GM18868 (cell line): ENCODE results near the gene FBXL13.
"Not testable (repeated sequence)": the region's sequence is repeated elsewhere in the genome, so short reads cannot be mapped to it uniquely, and the experiment has no call there.

Experiments
- ATAC-seq: cut with Tn5 transposase; IDR thresholded peaks from one replicate; pipeline ENCODE4 v1.9.1; 2021; ENCODE audit warnings: mild to moderate bottlenecking, moderate library complexity; ENCODE audit not compliant: unreplicated experiment

Gene FBXL13

DNA sequence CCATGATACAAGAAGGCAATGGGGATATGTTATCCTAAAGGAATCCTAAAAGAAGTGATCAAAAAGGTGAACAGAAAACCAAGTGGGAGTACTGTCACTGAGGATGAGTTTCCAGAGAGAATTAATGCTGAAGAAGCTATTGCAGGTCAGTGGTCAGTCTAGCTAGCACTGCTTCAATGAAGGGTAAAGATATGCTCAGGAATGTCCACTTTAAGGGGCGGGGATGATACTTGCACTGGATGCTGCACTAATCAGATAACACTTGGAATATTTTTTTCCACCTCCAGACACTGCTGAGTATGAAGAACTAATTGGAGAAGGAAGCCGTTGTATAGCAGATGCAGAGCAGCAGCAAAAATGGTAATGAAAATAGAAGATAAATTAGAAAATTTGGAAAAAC lies 86.5 kb downstream of the FBXL13 start:
- no peak for ATAC-seq

DNA sequence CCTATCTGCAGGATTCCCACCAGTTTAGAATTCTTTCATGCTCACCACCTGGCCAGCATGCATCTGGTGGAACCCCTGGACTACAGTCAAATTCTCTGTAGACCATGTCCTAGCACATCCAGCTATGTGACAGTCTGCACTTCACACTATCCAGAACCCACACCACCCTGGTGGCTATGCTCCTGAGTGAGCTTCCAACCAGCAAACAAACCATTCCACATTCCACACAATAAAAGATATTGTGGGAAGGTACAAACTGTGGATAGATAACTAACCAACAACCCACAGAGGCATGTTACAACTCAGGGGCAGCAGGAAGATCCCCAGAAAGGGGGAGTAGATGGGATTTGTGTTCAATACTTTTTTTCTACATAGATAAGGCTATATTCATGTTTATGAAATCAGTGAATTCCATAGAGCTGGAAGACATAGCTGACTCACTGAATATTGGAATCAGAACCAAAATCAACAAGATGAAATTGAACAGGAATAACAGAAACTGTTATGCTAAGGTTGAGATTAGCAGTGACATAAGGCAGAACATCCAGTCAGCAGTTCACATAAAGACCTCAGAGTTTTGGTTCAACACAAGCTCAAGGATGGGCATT lies 89.3 kb downstream of the FBXL13 start:
- ATAC-seq = no peak

DNA sequence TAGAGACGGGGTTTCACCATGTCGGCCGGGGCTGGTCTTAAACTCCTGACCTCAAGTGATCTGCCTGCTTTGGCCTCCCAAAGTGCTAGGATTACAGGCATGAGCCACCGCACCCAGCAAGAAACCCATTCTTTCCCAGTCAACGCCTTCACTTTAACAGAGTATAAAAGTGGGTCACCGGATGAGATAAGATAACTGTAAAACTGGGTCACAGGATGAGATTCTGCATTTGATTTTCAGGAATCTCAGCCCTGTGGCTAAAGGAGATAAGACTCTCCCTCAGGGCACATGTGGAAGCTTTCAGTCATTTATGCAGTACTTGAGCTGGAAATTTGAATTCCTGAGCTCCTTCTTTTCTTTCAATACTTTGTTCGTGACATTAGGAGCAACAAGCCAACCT lies 91.0 kb downstream of the FBXL13 start:
- ATAC-seq = no peak

DNA sequence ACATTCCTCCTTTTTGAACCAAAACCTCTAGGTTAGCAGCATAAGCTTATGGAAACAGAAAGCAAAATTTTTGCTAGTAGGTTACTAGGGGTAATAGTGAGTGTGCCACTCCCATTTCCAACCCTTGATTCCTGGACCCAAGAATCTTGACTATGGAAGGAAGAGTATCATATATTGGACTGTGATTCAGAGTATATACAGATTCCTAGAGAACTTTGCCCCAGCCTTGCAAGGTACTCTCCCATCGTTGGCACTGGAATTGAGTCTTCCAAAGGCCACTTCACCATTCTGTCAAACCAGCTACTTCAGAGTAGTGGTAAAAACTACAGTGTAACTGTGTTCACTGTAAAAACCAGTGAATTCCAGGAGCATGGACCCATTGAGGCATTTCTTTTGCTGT lies 92.4 kb downstream of the FBXL13 start:
- no peak for ATAC-seq

DNA sequence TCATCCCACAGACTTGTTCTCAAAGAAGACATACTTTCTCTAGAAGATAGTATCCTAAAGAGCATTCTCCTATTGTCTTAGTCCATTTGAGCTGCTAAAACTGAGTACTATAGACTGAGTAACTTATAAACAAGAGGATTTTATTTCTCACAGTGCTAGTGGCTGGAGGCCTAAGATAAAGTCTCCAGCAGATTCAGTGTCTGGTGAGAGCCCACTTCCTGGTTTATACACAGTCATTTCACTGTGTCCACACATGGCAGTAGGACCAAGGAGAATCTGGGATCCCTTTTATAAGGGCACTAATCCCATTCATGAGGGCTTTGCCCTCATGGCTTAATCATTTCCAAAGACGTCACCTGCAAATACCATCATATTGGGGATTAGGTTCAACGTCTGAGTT lies 93.1 kb downstream of the FBXL13 start:
- ATAC-seq = no peak

DNA sequence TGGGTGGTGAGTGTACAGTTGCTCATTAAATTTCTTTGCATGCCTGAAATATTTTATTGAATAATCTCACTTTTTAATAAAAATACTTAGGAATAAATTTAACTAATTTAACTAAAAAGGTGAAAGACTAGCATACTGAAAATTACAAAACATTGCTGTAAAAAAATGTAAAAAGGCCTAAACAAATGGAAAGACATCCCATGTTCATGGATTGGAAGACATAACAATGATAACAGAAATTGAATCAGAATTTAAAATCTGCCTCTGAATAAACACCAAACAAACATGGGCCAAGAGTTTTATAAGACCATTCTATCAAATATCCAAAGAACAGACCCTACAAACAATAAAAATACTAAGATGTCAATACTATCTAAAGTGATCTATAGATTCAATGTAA lies 94.9 kb downstream of the FBXL13 start:
- ATAC-seq = no peak

DNA sequence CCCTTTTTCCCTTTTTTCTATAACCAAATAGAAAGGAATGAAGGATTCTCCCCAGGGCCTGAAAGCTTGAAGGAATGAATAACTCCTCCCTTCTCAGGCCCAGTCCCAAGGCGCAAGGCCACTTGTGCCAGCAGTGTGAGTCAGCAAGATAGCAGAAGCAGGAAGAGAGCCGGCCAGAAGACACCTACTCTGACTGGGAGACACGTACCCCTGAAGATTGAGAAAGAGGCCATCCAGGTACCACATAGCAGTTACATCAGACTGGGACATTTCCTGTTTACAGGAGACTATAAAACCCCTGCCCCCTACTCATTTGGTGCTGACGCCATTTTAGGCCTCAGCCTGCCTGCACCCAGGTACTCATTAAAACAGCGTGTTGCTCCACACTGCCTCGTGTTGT lies 96.3 kb downstream of the FBXL13 start:
- ATAC-seq = no peak

DNA sequence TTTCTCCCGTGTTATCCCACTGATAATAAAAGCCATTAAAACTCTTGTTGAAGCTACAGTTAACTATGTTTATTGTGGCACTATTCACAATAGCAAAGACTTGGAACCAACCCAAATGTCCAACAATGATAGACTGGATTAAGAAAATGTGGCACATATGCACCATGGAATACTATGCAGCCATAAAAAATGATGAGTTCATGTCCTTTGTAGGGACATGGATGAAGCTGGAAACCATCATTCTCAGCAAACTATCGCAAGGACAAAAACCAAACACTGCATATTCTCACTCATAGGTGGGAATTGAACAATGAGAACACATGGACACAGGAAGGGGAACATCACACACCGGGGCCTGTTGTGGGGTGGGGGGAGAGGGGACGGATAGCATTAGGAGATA lies 97.0 kb downstream of the FBXL13 start:
- not testable (repeated sequence) for ATAC-seq

DNA sequence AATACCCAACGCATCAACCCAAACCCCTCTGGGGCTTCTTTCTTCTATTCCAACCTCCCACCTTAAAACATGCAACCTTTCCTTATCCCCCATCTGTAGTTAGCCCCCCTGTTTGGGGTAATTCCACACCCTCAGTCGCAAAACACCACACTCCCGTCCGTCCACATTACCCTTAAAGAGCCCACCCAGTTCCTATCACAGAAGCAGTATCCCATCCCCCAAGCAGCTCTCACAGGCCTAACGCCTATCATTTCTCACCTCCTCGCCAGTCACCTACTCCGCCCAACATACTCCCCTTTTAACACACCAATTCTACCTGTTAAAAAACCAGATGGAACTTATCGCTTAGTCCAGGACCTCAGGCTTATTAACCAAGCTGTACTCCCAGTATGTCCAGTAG lies 98.1 kb downstream of the FBXL13 start:
- no peak for ATAC-seq

DNA sequence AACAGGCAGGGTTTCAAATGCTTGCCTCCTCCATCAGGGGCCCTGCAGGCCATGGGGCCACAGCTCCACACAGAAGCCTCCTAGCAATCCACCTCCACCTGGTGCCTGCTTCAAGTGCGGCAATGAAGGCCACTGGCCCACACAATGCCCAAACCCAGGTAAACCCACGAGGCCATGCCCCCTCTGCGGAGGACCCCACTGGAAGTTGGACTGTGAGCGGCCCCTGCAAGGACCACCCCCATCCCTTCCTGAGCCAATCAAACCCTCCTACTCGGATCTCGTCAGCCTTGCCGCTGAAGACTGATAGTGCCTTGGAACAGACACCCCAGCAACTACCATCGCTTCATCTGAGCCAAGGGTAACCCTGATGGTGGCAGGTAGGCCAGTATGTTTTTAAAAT lies 98.7 kb downstream of the FBXL13 start:
- ATAC-seq = no peak

DNA sequence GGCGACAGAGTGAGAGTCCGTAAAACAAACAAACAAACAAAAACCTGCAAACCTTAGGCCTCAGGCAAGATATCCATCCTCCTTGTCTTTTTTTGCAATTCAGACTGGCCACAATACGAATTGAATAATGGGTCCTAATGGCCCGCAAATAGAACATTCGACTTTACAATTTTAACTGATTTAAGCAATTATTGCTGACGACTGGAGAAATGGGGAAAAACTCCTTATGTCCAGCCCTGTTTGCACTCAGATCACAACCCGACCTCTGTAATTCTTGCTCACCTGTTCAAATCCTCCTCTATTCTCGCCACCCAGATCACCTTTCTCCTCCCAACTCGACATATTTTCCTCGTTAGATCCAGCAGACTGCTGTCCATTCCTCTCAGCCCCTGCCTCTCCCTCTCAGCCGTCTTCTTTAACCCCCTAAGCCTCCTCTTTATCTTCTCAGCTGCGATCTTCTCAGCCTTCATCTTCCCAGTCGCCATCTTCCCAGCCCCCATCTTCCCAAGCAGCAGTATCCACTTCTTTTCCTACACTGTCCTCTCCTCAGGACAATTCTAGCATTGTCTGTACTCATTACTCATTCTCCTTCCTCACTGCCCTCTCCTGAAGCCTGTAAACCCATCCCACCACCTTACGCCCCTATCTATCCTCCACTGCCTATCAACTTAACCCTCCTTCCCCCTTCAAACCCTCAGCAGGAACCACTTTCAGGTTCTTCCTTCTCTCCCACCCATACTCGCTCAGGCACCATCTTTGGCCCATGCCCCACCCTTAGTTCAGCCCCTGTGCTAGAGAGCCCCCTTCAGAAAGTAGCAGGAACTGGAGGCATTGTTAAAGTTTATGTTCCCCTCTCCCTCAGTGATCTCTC lies 100.0 kb downstream of the FBXL13 start:
- no peak for ATAC-seq

DNA sequence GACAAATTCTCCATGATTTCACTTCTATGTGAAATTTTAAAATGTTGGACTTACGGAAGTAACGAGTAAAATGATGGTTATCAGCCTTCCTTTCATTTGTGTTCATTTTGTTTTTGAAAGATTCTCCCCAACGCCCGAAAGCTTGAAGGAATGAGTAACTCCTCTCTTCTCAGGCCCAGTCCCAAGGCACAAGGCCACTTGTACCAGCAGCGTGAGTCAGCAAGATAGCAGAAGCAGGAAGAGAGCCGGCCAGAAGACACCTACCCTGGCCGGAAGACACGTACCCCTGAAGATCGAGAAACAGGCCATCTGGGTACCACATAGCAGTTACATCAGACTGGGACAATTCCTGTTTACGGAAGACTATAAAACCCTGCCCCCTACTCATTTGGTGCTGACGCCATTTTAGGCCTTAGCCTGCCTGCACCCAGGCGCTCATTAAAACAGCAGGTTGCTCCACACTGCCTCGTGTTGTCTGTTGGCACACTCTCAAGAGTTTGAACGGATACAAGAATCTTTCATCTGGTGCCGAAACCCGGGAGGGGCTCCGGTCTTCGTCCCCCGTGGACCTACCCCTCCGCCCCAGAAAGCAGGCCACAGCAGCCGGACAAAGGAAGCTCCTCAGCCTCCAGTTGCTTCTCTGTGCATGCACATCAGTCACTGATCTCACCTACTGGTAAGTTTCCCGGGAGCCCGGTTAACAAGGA lies 101.3 kb downstream of the FBXL13 start:
- ATAC-seq = no peak

DNA sequence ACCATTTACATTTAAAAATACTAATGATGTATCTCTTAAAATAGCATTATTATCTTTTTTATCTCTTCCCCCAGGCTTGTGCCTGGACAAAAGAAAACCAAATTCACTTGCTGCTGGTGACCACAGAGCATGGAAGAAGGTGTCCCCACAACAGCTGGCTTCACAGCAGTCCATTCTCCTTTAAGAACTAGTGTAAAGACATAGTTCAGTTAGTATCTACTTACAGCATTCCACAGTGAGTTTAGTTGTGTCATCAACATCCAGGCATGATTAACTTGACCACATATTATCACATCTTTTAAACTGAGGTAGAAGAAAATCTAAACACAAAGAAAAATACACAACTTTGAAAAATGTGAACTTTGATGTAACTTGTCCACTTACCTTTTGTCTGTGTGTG lies 106.8 kb downstream of the FBXL13 start:
- ATAC-seq = no peak

DNA sequence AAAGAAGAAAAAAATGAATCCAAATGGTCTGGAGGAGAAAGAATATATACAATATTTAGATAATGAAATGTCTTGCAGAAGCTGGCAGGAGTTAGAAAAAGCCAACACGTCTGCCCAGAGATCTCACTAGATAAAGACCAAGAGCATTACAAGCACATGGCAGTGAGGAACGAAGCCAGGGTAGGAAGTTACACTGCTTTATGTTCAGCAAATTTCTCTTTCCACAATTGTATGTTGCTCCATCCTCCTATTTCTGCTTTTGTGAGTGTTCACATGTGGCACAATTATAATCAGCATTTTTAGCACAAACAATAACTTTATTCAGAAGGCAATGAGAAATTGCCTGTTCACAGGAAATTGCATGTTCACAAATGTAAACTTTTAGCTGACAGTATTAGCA lies 108.1 kb downstream of the FBXL13 start:
- ATAC-seq = no peak

DNA sequence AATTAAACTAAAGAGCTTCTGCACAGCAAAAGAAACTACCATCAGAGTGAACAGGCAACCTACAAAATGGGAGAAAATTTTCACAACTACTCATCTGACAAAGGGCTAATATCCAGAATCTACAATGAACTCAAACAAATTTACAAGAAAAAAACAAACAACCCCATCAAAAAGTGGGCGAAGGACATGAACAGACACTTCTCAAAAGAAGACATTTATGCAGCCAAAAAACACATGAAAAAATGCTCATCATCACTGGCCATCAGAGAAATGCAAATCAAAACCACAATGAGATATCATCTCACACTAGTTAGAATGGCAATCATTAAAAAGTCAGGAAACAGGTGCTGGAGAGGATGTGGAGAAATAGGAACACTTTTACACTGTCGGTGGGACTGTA lies 112.6 kb downstream of the FBXL13 start:
- ATAC-seq = not testable (repeated sequence)

DNA sequence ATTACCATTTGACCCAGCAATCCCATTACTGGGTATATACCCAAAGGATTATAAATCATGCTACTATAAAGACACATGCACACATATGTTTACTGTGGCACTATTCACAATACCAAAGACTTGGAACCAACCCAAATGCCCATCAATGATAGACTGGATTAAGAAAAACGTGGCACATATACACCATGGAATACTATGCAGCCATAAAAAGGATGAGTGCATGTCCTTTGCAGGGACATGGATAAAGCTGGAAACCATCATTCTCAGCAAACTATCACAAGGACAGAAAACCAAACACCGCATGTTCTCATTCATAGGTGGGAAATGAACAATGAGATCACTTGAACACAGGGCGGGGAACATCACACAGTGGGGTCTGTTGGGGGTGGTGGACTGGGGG lies 116.6 kb downstream of the FBXL13 start:
- not testable (repeated sequence) for ATAC-seq

DNA sequence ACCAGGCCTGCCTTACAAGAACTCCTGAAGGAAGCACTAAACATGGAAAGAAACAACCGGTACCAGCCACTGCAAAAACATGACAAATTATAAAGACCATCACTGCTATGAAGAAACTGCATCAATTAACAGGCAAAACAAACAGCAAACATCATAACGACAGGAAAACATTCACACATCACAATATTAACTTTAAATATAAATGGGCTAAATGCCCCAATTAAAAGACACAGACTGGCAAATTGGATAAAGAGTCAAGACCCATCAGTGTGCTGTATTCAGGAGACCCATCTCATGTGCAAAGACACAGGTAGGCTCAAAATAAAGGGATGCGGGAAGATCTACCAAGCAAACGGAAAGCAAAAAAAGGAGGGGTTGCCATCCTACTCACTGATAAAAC lies 120.2 kb downstream of the FBXL13 start:
- ATAC-seq = not testable (repeated sequence)

DNA sequence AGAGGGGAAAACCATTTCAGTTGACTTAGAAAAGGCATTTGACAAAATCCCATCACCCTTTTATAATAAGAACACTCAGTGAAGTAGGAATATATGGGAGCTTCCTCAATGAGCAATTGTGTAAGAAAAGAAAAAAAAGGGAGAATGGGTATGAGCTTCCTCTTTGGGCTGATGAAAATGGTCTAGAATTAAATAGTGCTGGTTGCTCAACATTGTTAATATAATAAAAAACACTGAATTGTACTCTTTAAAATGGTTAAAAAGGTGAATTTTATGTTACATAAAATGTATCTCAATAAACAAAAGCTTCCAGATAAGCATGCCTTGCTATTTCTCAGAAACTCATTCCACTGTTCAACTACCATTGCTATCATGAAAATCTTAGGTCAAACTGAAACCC lies 121.2 kb downstream of the FBXL13 start:
- ATAC-seq = no peak

DNA sequence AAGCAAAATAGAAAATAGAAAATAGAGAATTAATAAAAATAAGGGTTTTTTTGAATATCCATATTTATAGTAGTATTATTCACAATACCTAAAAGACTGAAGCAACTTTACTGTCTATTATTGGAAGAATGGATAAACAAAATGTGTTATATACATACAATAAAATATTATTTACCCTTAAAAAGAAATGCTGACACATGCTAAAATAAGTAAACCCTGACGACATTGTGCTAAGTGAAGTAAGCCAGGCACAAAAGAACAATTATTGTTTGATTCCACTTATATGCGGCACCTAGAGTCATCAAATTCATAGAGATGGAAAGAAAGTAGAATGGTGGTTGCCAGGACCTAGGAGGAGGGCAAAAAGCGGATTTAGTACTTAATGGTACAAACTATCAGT lies 122.8 kb downstream of the FBXL13 start:
- no peak for ATAC-seq

DNA sequence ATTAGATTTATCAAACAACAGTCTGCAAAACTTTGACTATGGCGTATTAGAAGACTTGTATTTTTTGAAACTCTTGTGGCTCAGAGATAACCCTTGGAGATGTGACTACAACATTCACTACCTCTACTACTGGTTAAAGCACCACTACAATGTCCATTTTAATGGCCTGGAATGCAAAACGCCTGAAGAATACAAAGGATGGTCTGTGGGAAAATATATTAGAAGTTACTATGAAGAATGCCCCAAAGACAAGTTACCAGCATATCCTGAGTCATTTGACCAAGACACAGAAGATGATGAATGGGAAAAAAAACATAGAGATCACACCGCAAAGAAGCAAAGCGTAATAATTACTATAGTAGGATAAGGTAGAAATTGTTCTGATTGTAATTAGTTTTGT lies 130.4 kb downstream of the FBXL13 start:
- no peak for ATAC-seq

DNA sequence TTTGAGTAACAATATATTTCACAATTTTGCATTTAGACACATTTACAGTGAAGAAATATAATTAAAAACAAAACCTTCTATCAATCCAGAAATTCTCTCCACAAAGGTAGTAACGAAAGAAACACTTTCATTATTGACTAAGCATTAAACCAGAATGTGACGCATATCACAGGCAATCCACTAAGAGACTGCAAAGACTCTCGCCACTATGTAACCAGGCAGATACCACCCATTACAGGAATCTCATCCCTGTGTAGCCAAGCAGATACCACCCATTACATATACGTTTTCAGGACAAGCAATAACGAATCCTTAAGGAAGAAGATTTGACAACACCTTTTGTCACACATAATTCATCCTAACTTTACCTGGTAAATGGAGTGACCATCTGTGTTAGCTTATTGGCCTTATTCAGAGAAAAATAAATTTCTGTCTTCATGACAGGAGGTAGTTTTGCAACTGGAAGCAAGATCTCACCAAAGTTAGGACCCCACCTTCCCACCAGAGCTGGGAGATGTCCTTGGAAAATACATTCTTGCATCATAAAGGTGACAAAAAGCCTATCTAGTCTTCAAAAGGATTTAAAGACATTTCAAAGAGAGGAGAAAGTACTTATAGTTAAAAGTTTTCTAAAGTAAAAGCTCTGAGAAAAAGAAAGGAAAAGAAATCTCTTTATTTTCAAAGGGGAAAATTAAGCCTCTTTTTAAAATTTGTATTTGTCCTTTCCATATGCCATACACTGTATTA lies 131.0 kb downstream of the FBXL13 start:
- ATAC-seq = no peak
